ENCODE results near the gene CD244.
"Not testable (repeated sequence)": the region's sequence is repeated elsewhere in the genome, so short reads cannot be mapped to it uniquely, and the experiment has no call there.

CD244 gene

GRCh38 chr1:160880216-160880615, 17.5 kb upstream of the CD244 start:
- in situ Hi-C loops (cut with HindIII; ENCODE audit: low sequenced_read_pairs), result no loop called here

- in situ Hi-C loops (cut with HindIII; ENCODE audit: low sequenced_read_pairs), result no loop called here
Measured at GRCh38 chr1:160879056-160879455, 16.4 kb upstream of the CD244 start.

- in situ Hi-C loops (cut with HindIII; ENCODE audit: low sequenced_read_pairs), result no loop called here
Measured at GRCh38 chr1:160877221-160877620, 14.5 kb upstream of the CD244 start.

GRCh38 chr1:160876311-160876710, 13.6 kb upstream of the CD244 start:
- in situ Hi-C loops (cut with HindIII; ENCODE audit: low sequenced_read_pairs), result no loop called here

GRCh38 chr1:160875591-160875990, 12.9 kb upstream of the CD244 start:
- in situ Hi-C loops (cut with HindIII; ENCODE audit: low sequenced_read_pairs), result not testable (repeated sequence)

- in situ Hi-C loops (cut with HindIII; ENCODE audit: low sequenced_read_pairs), result no loop called here
Measured at GRCh38 chr1:160874935-160875334, 12.2 kb upstream of the CD244 start.

- in situ Hi-C loops (cut with HindIII; ENCODE audit: low sequenced_read_pairs), result no loop called here
Measured at GRCh38 chr1:160868141-160868540, 5.5 kb upstream of the CD244 start.

GRCh38 chr1:160867651-160868050, 5.0 kb upstream of the CD244 start:
- in situ Hi-C loops (cut with HindIII; ENCODE audit: low sequenced_read_pairs), result not testable (repeated sequence)

GRCh38 chr1:160866695-160867260, 4.1 kb upstream of the CD244 start:
- in situ Hi-C loops (cut with HindIII; ENCODE audit: low sequenced_read_pairs), result no loop called here

GRCh38 chr1:160866001-160866694, 3.5 kb upstream of the CD244 start:
- in situ Hi-C loops (cut with HindIII; ENCODE audit: low sequenced_read_pairs), result no loop called here

GRCh38 chr1:160865337-160865736, 2.6 kb upstream of the CD244 start:
- in situ Hi-C loops (cut with HindIII; ENCODE audit: low sequenced_read_pairs), result no loop called here

GRCh38 chr1:160864173-160864572, 1.5 kb upstream of the CD244 start:
- in situ Hi-C loops (cut with HindIII; ENCODE audit: low sequenced_read_pairs), result no loop called here

GRCh38 chr1:160863774-160864131, 1.1 kb upstream of the CD244 start:
- in situ Hi-C loops (cut with HindIII; ENCODE audit: low sequenced_read_pairs), result no loop called here

- in situ Hi-C loops (cut with HindIII; ENCODE audit: low sequenced_read_pairs), result no loop called here
Measured at GRCh38 chr1:160863061-160863773, 530 bp upstream of the CD244 start.

GRCh38 chr1:160860840-160861505, 1.7 kb downstream of the CD244 start:
- in situ Hi-C loops (cut with HindIII; ENCODE audit: low sequenced_read_pairs), result no loop called here

GRCh38 chr1:160859166-160859565, 3.5 kb downstream of the CD244 start:
- in situ Hi-C loops (cut with HindIII; ENCODE audit: low sequenced_read_pairs), result no loop called here

GRCh38 chr1:160858507-160858906, 4.2 kb downstream of the CD244 start:
- in situ Hi-C loops (cut with HindIII; ENCODE audit: low sequenced_read_pairs), result no loop called here

GRCh38 chr1:160858097-160858496, 4.6 kb downstream of the CD244 start:
- in situ Hi-C loops (cut with HindIII; ENCODE audit: low sequenced_read_pairs), result no loop called here

GRCh38 chr1:160855181-160855981, 7.3 kb downstream of the CD244 start:
- in situ Hi-C loops (cut with HindIII; ENCODE audit: low sequenced_read_pairs), result no loop called here

- in situ Hi-C loops (cut with HindIII; ENCODE audit: low sequenced_read_pairs), result no loop called here
Measured at GRCh38 chr1:160853754-160854153, 8.9 kb downstream of the CD244 start.

- in situ Hi-C loops (cut with HindIII; ENCODE audit: low sequenced_read_pairs), result no loop called here
Measured at GRCh38 chr1:160853014-160853413, 9.7 kb downstream of the CD244 start.
